ENCODE results near the gene DIP2B.

DIP2B gene

GRCh38 chr12:50690925-50691324 is 186.1 kb downstream of the DIP2B start:
- DNase-seq (ENCODE audit: low read depth), result no peak
- TF ChIP-seq CTCF (IDR thresholded peaks at IDR 0.05; ENCODE audit: low read depth, low read length, missing control alignments), result no peak
- H3K4me3 ChIP-seq (ENCODE audit: low read depth, low read length), result no peak overlapping the region

- no peak overlapping the region for H3K4me3 ChIP-seq (ENCODE audit: low read depth, low read length)
- no peak for TF ChIP-seq CTCF (IDR thresholded peaks at IDR 0.05; ENCODE audit: low read depth, low read length, missing control alignments)
- no peak for DNase-seq (ENCODE audit: low read depth)
These were observed 191.2 kb downstream of the DIP2B start for GRCh38 chr12:50695961-50696360.

- H3K4me3 ChIP-seq (ENCODE audit: low read depth, low read length), result no peak overlapping the region
- no peak for DNase-seq (ENCODE audit: low read depth)
- TF ChIP-seq CTCF (IDR thresholded peaks at IDR 0.05; ENCODE audit: low read depth, low read length, missing control alignments), result no peak
These were observed 192.1 kb downstream of the DIP2B start for GRCh38 chr12:50696931-50697330.

- DNase-seq (ENCODE audit: low read depth), result no peak
- no peak overlapping the region for H3K4me3 ChIP-seq (ENCODE audit: low read depth, low read length)
- TF ChIP-seq CTCF (IDR thresholded peaks at IDR 0.05; ENCODE audit: low read depth, low read length, missing control alignments), result no peak
These were observed 194.4 kb downstream of the DIP2B start for GRCh38 chr12:50699154-50699553.

GRCh38 chr12:50699940-50700339 is 195.2 kb downstream of the DIP2B start:
- no peak for DNase-seq (ENCODE audit: low read depth)
- no peak for TF ChIP-seq CTCF (IDR thresholded peaks at IDR 0.05; ENCODE audit: low read depth, low read length, missing control alignments)
- no peak overlapping the region for H3K4me3 ChIP-seq (ENCODE audit: low read depth, low read length)

GRCh38 chr12:50706606-50707005 is 201.8 kb downstream of the DIP2B start:
- DNase-seq (ENCODE audit: low read depth), result no peak
- no peak overlapping the region for H3K4me3 ChIP-seq (ENCODE audit: low read depth, low read length)
- no peak for TF ChIP-seq CTCF (IDR thresholded peaks at IDR 0.05; ENCODE audit: low read depth, low read length, missing control alignments)

GRCh38 chr12:50707396-50707795 is 202.6 kb downstream of the DIP2B start:
- DNase-seq (ENCODE audit: low read depth), result no peak
- no peak for TF ChIP-seq CTCF (IDR thresholded peaks at IDR 0.05; ENCODE audit: low read depth, low read length, missing control alignments)
- no peak overlapping the region for H3K4me3 ChIP-seq (ENCODE audit: low read depth, low read length)

Measured in GM12864 (cell line).